ENCODE results near the gene CISD1. TPM values are rescaled to one million over a fixed set of nuclear protein-coding genes. Genes with fewer than 3 reads are reported as not detected.

The CISD1 gene
- total and polyA plus RNA-seq, 9 of the 15 experiments (the other 6 are each of a cell fraction or from before 2014, with no cell fraction given) = 35.8 to 342 (median 118) TPM

GRCh38 chr10:58335306-58336005, 66.5 kb downstream of the CISD1 start:
- FAIRE-seq (peak; percentile 74), ATAC-seq (peak; percentile 80), DNase-seq (ENCODE audit: extremely low read depth in 1 of 4, low spot score in 3 of 4) (peak; percentile 28 to 40 (median 32))
- Histone ChIP-seq H3K27me3 (ENCODE audit: control insufficient read depth in 2 of 2, insufficient read depth in 2 of 2, low read length in 2 of 2) (no peaks in the 10 kb centered on the region), H3K27ac (ENCODE audit: extremely low read depth, low read depth, low read length) (peak overlapping the region; percentile 43; the same call in 1 of the 3 replicates), H3K36me3 (ENCODE audit: control insufficient read depth, insufficient read depth, low read length) (no peaks in the 10 kb centered on the region), H3K9me3 (replicated peaks; ENCODE audit: control insufficient read depth, insufficient read depth, low read depth, low read length) (no peaks in the 10 kb centered on the region), H3K4me1 (replicated peaks in 1 of 2; ENCODE audit: control insufficient read depth in 2 of 2, insufficient read depth in 2 of 2, low read length in 2 of 2) (peaks cover 8 to 10% of the 10 kb centered on the region in 2 experiments; a peak in 4 of 5 replicates), H2AFZ (ENCODE audit: low read depth, low read length) (peak overlapping the region; percentile 96), H3K4me3 (peak overlapping the region; percentile 85), H3K4me2 (ENCODE audit: insufficient read depth, low read length) (peak overlapping the region; percentile 84), H4K20me1 (replicated peaks; ENCODE audit: control insufficient read depth, insufficient read depth, low read length) (no peaks in the 10 kb centered on the region), H3K9ac (ENCODE audit: insufficient read depth in 1 of 2, low read depth in 2 of 2, low read length in 2 of 2) (peak overlapping the region; percentile 60 to 94), H3K9me1 (ENCODE audit: control insufficient read depth, insufficient read depth, low read length) (no peaks in the 10 kb centered on the region), H3K79me2 (ENCODE audit: control insufficient read depth, insufficient read depth, low read length) (peaks cover 25% of the 10 kb centered on the region)
- intact Hi-C loops (cut with micrococcal nuclease) (loop anchor here (2.0 kb wide), 1 partner anchor 49 kb away; the partner anchor contains the start of gene TFAM), in situ Hi-C loops (cut with MboI) (no loop called here)
- ChIA-PET CTCF (ENCODE audit: low intra/inter-chr PET ratio) (interaction anchor here (0.7 kb wide), 1 partner anchor 36 kb away, joined by 5 read pairs; no protein-coding TSS in a partner anchor), POLR2A (interaction anchor here (0.6 to 3.1 kb wide), 10 partner anchors 9 to 771 kb away, joined by 3 to 19 read pairs (median 4); no protein-coding TSS in a partner anchor)
- 3% methylated on average over 30 of the region's 37 CpGs for WGBS (ENCODE audit: insufficient coverage, low coverage, missing lambda C conversion rate)
- BruUV-seq (replicated peaks) = no TSS peak
- TF ChIP-seq GABPB1 (CRISPR knock-in tag; IDR thresholded peaks at IDR 0.05) (0 out of 2 replicates have a peak, but pooled peaks have one; percentile 3), NFYB (IDR thresholded peaks at IDR 0.05; ENCODE audit: extremely low read depth, insufficient read length) (no peak), TCF7 (IDR thresholded peaks at IDR 0.05; ENCODE audit: borderline replicate concordance) (0 out of 2 replicates have a peak, but pooled peaks have one; percentile 27), ZNF398 (CRISPR knock-in tag; IDR thresholded peaks at IDR 0.05) (no peak), KDM1A (IDR thresholded peaks at IDR 0.05) (peak; percentile 17 to 60; a peak in 1 of 4 replicates), HEY1 (CRISPR knock-in tag; IDR thresholded peaks at IDR 0.05; ENCODE audit: borderline replicate concordance) (no peak), ZKSCAN3 (CRISPR knock-in tag; IDR thresholded peaks at IDR 0.05) (no peak), CHD1 (IDR thresholded peaks at IDR 0.05; ENCODE audit: low read length) (peak; percentile 50), TFE3 (CRISPR knock-in tag; IDR thresholded peaks at IDR 0.05) (no peak), ZNF589 (CRISPR knock-in tag; IDR thresholded peaks at IDR 0.05; ENCODE audit: low read depth) (no peak), BDP1 (IDR thresholded peaks at IDR 0.05; ENCODE audit: insufficient read depth, insufficient read length) (no peak), E2F1 (CRISPR knock-in tag; IDR thresholded peaks at IDR 0.05) (no peak), DMBX1 (CRISPR knock-in tag; IDR thresholded peaks at IDR 0.05; ENCODE audit: borderline replicate concordance) (no peak)
